ENCODE data around the gene SMARCAL1. TPM values are rescaled to one million over a fixed set of nuclear protein-coding genes. Genes with fewer than 3 reads are reported as not detected.
"Not testable (repeated sequence)": the region's sequence is repeated elsewhere in the genome, so short reads cannot be mapped to it uniquely, and the experiment has no call there.

SMARCAL1 gene
- total RNA-seq, 4 donors from 2014 or later, result 13.5 to 28.2 (median 20.6) TPM

- no peak for DNase-seq (ENCODE audit: low spot score in 2 of 2)
- 72% methylated on average over 1 of the region's 1 CpG for WGBS
- Histone ChIP-seq H3K27me3 (peaks cover 48% of the 10 kb centered on the region), H3K27ac (no peak overlapping the region), H3K4me1 (peaks cover 18% of the 10 kb centered on the region), H3K36me3 (no peaks in the 10 kb centered on the region), H3K9me3 (no peaks in the 10 kb centered on the region), H3K4me3 (no peak overlapping the region)
- no peak for TF ChIP-seq POLR2AphosphoS5 (IDR thresholded peaks at IDR 0.05)
- no peak for TF ChIP-seq CTCF (IDR thresholded peaks at IDR 0.05)
- no peak for TF ChIP-seq EP300 (IDR thresholded peaks at IDR 0.05)
- no peak for TF ChIP-seq POLR2A (IDR thresholded peaks at IDR 0.05)
Measured at GRCh38 chr2:216375286-216375685, 37.0 kb upstream of the SMARCAL1 start.

GRCh38 chr2:216379977-216380376, 32.3 kb upstream of the SMARCAL1 start:
- WGBS, result 87% methylated on average over 3 of the region's 5 CpGs
- no peak for DNase-seq (ENCODE audit: low spot score in 2 of 2)
- no peak overlapping the region for H3K4me3 ChIP-seq
- TF ChIP-seq CTCF (IDR thresholded peaks at IDR 0.05) (no peak), EP300 (IDR thresholded peaks at IDR 0.05) (no peak), POLR2AphosphoS5 (IDR thresholded peaks at IDR 0.05) (no peak), POLR2A (IDR thresholded peaks at IDR 0.05) (no peak)
- H3K27ac ChIP-seq, result no peak overlapping the region
- no peaks in the 10 kb centered on the region for H3K36me3 ChIP-seq
- H3K27me3 ChIP-seq, result peaks cover 4% of the 10 kb centered on the region
- no peaks in the 10 kb centered on the region for H3K4me1 ChIP-seq
- no peaks in the 10 kb centered on the region for H3K9me3 ChIP-seq

GRCh38 chr2:216384409-216384808, 27.9 kb upstream of the SMARCAL1 start:
- not testable (repeated sequence) for H3K27me3 ChIP-seq; H3K4me1 ChIP-seq; H3K27ac ChIP-seq; H3K9me3 ChIP-seq; H3K36me3 ChIP-seq; H3K4me3 ChIP-seq; DNase-seq (ENCODE audit: low spot score in 2 of 2)
- 75% methylated on average over 2 of the region's 2 CpGs for WGBS

- DNase-seq (ENCODE audit: low spot score in 2 of 2), result no peak
- Histone ChIP-seq H3K36me3 (no peaks in the 10 kb centered on the region), H3K4me3 (no peak overlapping the region), H3K9me3 (no peaks in the 10 kb centered on the region), H3K27me3 (no peaks in the 10 kb centered on the region), H3K27ac (no peak overlapping the region), H3K4me1 (no peaks in the 10 kb centered on the region)
- no peak for TF ChIP-seq EP300 (IDR thresholded peaks at IDR 0.05)
- TF ChIP-seq POLR2A (IDR thresholded peaks at IDR 0.05), result no peak
- no peak for TF ChIP-seq CTCF (IDR thresholded peaks at IDR 0.05)
- no peak for TF ChIP-seq POLR2AphosphoS5 (IDR thresholded peaks at IDR 0.05)
- 67% methylated on average over 2 of the region's 2 CpGs for WGBS
Measured at GRCh38 chr2:216385478-216385877, 26.8 kb upstream of the SMARCAL1 start.

GRCh38 chr2:216387262-216387661, 25.0 kb upstream of the SMARCAL1 start:
- Histone ChIP-seq H3K9me3 (no peaks in the 10 kb centered on the region), H3K27me3 (no peaks in the 10 kb centered on the region), H3K4me3 (no peak overlapping the region), H3K27ac (no peak overlapping the region), H3K4me1 (no peaks in the 10 kb centered on the region), H3K36me3 (no peaks in the 10 kb centered on the region)
- DNase-seq (ENCODE audit: low spot score in 2 of 2), result no peak
- TF ChIP-seq EP300 (IDR thresholded peaks at IDR 0.05), result no peak
- TF ChIP-seq POLR2A (IDR thresholded peaks at IDR 0.05), result no peak
- TF ChIP-seq POLR2AphosphoS5 (IDR thresholded peaks at IDR 0.05), result no peak
- TF ChIP-seq CTCF (IDR thresholded peaks at IDR 0.05), result no peak
- WGBS, result 96% methylated on average over 2 of the region's 2 CpGs
